ENCODE results near the gene REXO2. TPM values are rescaled to one million over a fixed set of nuclear protein-coding genes. Genes with fewer than 3 reads are reported as not detected.
A peak's percentile ranks its signal among the peaks of the same experiment; 100 is the strongest.

REXO2 gene
- total RNA-seq, 2 experiments from 2014 or later, result 59.9 to 65.0 TPM

DNA sequence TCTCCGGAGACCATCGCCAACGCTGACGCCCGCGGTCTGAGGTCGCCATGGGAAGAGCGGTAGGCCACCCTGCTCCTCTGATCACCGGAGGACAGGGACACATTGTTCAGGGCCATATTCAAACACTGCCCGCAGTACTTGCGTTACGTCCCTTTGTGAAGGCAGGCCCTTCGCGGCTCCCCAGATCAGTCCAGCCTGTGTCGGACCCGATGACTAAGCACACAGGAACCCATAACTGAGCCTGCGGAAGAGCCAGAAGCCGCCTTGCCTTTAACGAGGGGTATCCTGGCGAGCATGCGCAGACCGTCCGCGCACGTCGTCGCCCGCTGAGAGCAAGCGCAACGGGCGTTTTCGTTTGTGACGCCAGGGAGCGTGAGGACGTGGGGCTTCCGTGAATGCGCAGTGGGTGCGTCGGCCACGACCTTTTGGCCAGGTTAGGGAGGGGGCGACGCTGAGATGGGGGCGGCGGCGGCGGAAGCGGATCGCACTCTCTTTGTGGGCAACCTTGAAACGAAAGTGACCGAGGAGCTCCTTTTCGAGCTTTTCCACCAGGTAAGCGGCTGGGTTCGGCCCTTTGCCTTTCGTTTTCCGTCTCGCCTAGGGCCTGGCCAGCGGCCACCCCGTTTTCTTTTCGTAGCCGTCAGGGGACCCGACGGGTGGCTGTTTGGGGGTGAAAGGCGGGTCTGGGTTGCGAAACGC lies 38.9 kb upstream of the REXO2 start, which contains the start of the genes C11orf71 and RBM7:
C11orf71 (minus strand) TSS at position 296 of the 699 bp plus-strand sequence; CDS start at position 116, 180 bp downstream.
RBM7 (plus strand) TSS at position 451 of the 699 bp plus-strand sequence; CDS start at position 457, 6 bp downstream.
- ChIA-PET POLR2A (no interaction called here), CTCF (ENCODE audit: unreplicated experiment) (no interaction called here)
- peak within 1 kb of the TSS; percentile 79 for H3K4me3 ChIP-seq (ENCODE audit: low read depth, low read length, poor library complexity, severe bottlenecking)
- TF ChIP-seq EZH2phosphoT487 (IDR thresholded peaks at IDR 0.05; ENCODE audit: borderline replicate concordance, low read depth, low read length), result no peak
- TF ChIP-seq, protein P1, sequence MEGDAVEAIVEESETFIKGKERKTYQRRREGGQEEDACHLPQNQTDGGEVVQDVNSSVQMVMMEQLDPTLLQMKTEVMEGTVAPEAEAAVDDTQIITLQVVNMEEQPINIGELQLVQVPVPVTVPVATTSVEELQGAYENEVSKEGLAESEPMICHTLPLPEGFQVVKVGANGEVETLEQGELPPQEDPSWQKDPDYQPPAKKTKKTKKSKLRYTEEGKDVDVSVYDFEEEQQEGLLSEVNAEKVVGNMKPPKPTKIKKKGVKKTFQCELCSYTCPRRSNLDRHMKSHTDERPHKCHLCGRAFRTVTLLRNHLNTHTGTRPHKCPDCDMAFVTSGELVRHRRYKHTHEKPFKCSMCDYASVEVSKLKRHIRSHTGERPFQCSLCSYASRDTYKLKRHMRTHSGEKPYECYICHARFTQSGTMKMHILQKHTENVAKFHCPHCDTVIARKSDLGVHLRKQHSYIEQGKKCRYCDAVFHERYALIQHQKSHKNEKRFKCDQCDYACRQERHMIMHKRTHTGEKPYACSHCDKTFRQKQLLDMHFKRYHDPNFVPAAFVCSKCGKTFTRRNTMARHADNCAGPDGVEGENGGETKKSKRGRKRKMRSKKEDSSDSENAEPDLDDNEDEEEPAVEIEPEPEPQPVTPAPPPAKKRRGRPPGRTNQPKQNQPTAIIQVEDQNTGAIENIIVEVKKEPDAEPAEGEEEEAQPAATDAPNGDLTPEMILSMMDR (conservative IDR thresholded peaks at IDR 0.05; ENCODE audit: low read length), result no peak
- peak; percentile 99 for DNase-seq (ENCODE audit: low spot score)
- H3K36me3 ChIP-seq (ENCODE audit: insufficient read depth, low read length), result peaks cover 33% of the 10 kb centered on the region
- H3K9me3 ChIP-seq (ENCODE audit: low read length), result no peaks in the 10 kb centered on the region
- peak within 1 kb of the TSS; percentile 67 for H3K27ac ChIP-seq (ENCODE audit: low read depth, low read length, poor library complexity, severe bottlenecking)
- intact Hi-C loops (cut with micrococcal nuclease; ENCODE audit: unreplicated experiment), result loop anchor here (1.0 to 10.0 kb wide), 3 partner anchors 39 to 526 kb away; partner anchors contain the start of genes REXO2 and USP28
- peaks cover 64% of the 10 kb centered on the region for H3K79me2 ChIP-seq (ENCODE audit: insufficient read depth, low read depth, low read length)
- BruUV-seq (replicated peaks), result no TSS peak
- H3K4me1 ChIP-seq (ENCODE audit: insufficient read depth, low read length, poor library complexity, severe bottlenecking), result peaks cover 30% of the 10 kb centered on the region
- H3K4me2 ChIP-seq (ENCODE audit: low read length), result peak within 1 kb of the TSS; percentile 95
- peak within 1 kb of the TSS; percentile 62; the same call in 1 of the 2 replicates for H2AFZ ChIP-seq (ENCODE audit: low read length)
- H4K20me1 ChIP-seq (ENCODE audit: insufficient read depth, low read length), result no peaks in the 10 kb centered on the region; the same call in 1 of the 2 replicates
- H3K9me2 ChIP-seq (ENCODE audit: insufficient read depth, low read length), result no peaks in the 10 kb centered on the region

DNA sequence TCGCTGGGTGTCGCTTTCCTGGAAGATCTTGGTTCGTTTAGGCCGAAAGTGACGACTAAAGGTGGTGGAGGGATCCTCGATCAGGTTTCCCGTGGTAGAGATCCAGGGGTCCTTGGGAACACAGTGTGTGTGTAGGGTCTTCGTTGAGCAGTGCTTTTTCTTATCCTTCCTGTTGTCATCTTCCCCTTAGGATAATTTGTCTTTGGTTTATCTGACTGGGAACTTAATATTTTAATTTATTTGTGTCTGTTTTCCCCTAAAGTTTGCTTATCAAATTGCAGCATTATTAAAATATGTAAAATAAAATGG lies 38.4 kb upstream of the REXO2 start:
- DNase-seq (ENCODE audit: low spot score), result no peak
- H4K20me1 ChIP-seq (ENCODE audit: insufficient read depth, low read length), result no peaks in the 10 kb centered on the region; the same call in 1 of the 2 replicates
- TF ChIP-seq, protein P1 (conservative IDR thresholded peaks at IDR 0.05; ENCODE audit: low read length), result peak; percentile 68
- TF ChIP-seq EZH2phosphoT487 (IDR thresholded peaks at IDR 0.05; ENCODE audit: borderline replicate concordance, low read depth, low read length), result no peak
- POLR2A ChIA-PET, result no interaction called here
- peak overlapping the region; percentile 62; the same call in 1 of the 2 replicates for H2AFZ ChIP-seq (ENCODE audit: low read length)
- H3K27ac ChIP-seq (ENCODE audit: low read depth, low read length, poor library complexity, severe bottlenecking), result peak overlapping the region; percentile 67
- H3K4me1 ChIP-seq (ENCODE audit: insufficient read depth, low read length, poor library complexity, severe bottlenecking), result peaks cover 30% of the 10 kb centered on the region
- H3K4me2 ChIP-seq (ENCODE audit: low read length), result peak overlapping the region; percentile 95
- no peaks in the 10 kb centered on the region for H3K9me3 ChIP-seq (ENCODE audit: low read length)
- TSS peak; percentile 76 for BruUV-seq (replicated peaks)
- peaks cover 68% of the 10 kb centered on the region for H3K79me2 ChIP-seq (ENCODE audit: insufficient read depth, low read depth, low read length)
- H3K4me3 ChIP-seq (ENCODE audit: low read depth, low read length, poor library complexity, severe bottlenecking), result peak overlapping the region; percentile 79
- CTCF ChIA-PET (ENCODE audit: unreplicated experiment), result no interaction called here
- no peaks in the 10 kb centered on the region for H3K9me2 ChIP-seq (ENCODE audit: insufficient read depth, low read length)
- peaks cover 38% of the 10 kb centered on the region for H3K36me3 ChIP-seq (ENCODE audit: insufficient read depth, low read length)
- intact Hi-C loops (cut with micrococcal nuclease; ENCODE audit: unreplicated experiment), result loop anchor here (1.0 to 10.0 kb wide), 3 partner anchors 38 to 526 kb away; partner anchors contain the start of genes REXO2 and USP28
